ENCODE data around the gene ADARB2.

Gene ADARB2

DNA sequence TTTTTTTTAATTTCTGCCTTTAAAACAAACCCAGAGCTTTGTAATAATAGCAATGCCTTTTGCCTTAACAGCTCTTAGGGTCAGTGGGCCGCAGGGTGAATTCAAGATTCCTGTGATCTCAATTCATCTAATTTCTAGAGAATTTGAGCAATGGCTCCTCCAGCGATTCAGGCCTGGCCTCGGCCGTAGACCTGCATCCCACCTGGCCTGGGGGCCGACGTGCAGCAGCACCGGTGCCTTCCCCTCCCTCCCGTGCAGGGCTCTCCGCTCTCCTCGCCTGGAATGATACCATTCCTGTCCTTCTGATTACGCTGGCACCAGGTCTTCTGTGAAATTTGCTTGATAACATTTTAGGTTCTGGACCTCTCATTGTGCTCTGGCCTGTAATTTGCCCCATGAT is 172.5 kb downstream of the ADARB2 start:
- H3K27ac ChIP-seq = no peak overlapping the region
- DNase-seq (ENCODE audit: low spot score) = no peak
- TF ChIP-seq, protein P1, sequence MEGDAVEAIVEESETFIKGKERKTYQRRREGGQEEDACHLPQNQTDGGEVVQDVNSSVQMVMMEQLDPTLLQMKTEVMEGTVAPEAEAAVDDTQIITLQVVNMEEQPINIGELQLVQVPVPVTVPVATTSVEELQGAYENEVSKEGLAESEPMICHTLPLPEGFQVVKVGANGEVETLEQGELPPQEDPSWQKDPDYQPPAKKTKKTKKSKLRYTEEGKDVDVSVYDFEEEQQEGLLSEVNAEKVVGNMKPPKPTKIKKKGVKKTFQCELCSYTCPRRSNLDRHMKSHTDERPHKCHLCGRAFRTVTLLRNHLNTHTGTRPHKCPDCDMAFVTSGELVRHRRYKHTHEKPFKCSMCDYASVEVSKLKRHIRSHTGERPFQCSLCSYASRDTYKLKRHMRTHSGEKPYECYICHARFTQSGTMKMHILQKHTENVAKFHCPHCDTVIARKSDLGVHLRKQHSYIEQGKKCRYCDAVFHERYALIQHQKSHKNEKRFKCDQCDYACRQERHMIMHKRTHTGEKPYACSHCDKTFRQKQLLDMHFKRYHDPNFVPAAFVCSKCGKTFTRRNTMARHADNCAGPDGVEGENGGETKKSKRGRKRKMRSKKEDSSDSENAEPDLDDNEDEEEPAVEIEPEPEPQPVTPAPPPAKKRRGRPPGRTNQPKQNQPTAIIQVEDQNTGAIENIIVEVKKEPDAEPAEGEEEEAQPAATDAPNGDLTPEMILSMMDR (conservative IDR thresholded peaks at IDR 0.05; ENCODE audit: low read depth) = no peak
- ChIA-PET CTCF (no interaction called here), POLR2A (ENCODE audit: low non-redundant PET) (no interaction called here)

DNA sequence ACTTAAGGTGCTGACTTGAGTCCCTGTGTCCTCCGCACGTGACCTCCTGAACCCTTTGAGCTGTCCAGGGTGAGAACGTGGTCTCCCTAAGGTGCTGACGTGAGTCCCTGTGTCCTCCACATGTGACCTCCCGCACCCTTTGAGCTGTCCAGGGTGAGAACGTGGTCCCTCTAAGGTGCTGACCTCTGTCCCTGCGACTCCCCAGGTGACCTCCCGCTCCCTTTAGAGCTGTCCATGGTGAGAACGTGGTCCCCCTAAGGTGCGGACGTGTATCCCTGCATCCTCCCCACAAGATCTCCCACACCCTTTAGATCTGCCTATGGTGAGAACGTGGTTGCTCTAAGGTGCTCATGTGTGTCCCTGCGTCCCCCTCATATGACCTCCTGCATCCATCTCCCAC is 174.3 kb downstream of the ADARB2 start:
- CTCF ChIA-PET = no interaction called here
- POLR2A ChIA-PET (ENCODE audit: low non-redundant PET) = no interaction called here
- TF ChIP-seq, protein P1 (conservative IDR thresholded peaks at IDR 0.05; ENCODE audit: low read depth) = no peak
- no peak for DNase-seq (ENCODE audit: low spot score)
- no peak overlapping the region for H3K27ac ChIP-seq

DNA sequence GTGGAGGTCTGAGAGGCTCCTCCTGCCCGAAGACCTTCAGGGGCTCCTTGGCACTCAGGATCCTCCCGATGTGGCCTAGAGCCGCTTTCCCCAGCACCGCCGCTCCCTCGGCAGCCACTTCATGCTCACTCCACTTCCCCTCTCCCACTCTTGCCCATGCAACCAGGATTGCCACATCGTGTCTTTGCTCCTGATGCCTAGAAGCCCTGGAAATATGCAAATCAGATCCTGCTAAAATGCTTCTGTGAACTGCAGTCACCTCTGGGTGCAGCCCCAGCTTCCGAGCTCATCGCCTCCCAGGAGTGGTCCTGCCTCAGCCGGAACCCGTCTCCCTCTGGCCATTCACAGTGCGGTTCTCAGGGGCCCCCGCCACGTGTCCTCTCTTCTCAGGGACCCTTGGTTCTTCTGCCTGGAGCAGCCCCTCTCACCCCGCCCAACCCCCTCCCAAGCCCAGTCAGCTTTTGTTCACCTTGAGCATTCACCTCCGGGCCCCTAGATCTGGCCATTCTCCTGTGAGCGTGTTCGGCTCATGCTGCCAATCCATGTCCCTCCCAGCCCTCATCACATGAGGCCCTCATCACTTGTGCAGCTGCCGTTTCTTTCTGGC is 175.5 kb downstream of the ADARB2 start:
- no peak overlapping the region for H3K27ac ChIP-seq
- CTCF ChIA-PET = no interaction called here
- TF ChIP-seq, protein P1 (conservative IDR thresholded peaks at IDR 0.05; ENCODE audit: low read depth) = no peak
- no peak for DNase-seq (ENCODE audit: low spot score)
- POLR2A ChIA-PET (ENCODE audit: low non-redundant PET) = no interaction called here

DNA sequence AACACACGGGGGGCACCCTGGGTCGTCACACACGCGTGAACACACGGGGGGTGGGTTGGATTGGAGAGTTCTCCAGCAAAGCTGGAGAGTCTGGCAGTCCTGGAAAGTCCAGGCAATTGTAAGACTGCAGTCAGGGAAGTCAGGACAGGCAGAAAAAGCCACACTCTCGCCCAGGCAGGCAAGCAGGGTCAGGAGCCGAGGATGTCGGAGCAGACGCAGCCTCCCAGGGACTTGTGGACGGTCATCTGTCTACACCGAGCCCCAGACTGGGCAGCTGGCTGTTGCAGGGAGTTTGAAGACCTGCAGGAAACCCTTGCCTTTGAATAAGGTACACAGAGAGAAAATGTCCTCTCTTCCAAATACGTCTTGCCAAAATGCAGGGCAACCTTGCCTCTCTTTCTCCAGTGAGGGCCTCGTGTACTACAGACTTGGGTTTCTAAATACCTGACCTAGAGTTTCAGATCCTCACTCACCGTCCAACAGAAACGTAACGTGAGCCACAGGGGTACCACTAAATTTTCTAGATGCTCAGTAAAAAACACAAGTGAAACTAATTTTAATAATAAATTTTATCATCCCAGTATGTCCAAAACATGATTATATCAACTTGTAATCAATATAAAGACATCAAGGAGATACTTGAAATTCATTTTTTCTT is 176.7 kb downstream of the ADARB2 start:
- ChIA-PET CTCF (no interaction called here), POLR2A (ENCODE audit: low non-redundant PET) (no interaction called here)
- TF ChIP-seq, protein P1 (conservative IDR thresholded peaks at IDR 0.05; ENCODE audit: low read depth) = no peak
- no peak overlapping the region for H3K27ac ChIP-seq
- DNase-seq (ENCODE audit: low spot score) = no peak

DNA sequence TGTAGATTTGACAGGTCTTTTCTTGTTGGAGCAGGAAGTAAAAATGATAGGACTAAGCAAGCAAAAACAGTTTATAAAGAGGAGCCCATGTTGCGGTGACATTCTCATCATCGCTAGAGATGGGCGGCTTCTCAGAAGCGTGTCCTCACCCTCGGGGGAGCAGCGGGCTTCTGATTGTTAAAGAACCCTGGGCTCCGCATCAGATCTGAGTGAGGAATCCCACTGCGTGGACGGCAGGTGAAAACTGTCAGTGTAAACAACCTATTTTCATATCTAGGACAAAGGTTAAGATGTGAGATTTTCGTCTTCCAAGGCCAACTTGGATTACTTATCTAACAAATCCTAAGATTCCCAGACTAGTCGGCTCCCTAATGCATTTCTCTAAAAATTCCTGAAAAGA is 177.6 kb downstream of the ADARB2 start:
- no peak overlapping the region for H3K27ac ChIP-seq
- CTCF ChIA-PET = no interaction called here
- TF ChIP-seq, protein P1 (conservative IDR thresholded peaks at IDR 0.05; ENCODE audit: low read depth) = no peak

DNA sequence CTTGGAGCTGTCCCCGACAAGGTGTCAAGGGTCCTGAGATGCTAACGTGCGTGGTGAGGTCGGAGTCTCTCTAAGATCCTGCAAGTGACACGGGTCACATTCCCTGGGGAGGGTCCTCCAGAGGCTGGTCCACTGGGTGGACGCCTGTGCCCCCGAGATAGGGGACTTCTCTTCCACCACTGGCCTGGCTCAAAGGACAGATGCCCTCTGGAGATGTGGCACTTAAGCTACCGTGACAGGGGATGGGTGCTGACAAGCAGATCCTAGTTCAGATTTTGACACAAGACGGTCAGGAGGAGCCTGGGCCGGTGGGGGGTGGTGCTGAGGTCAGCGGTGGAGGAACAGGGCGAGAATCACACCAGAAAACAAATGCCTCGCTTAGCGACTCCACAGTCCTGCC is 178.0 kb downstream of the ADARB2 start:
- TF ChIP-seq, protein P1 (conservative IDR thresholded peaks at IDR 0.05; ENCODE audit: low read depth) = no peak
- no peak overlapping the region for H3K27ac ChIP-seq
- ChIA-PET CTCF (no interaction called here), POLR2A (ENCODE audit: low non-redundant PET) (no interaction called here)
- no peak for DNase-seq (ENCODE audit: low spot score)

More for the DNA sequence above, 177.6 kb downstream of the ADARB2 start:
- POLR2A ChIA-PET (ENCODE audit: low non-redundant PET) = no interaction called here
- no peak for DNase-seq (ENCODE audit: low spot score)
